Subcutaneous abdominal adipose tissue (tissue), 5 donors: ENCODE results near the gene AFDN.
"Not testable (repeated sequence)": the region's sequence is repeated elsewhere in the genome, so short reads cannot be mapped to it uniquely, and the experiment has no call there.

Experiments used
- H3K27ac ChIP-seq: one replicate; pipeline ENCODE4 v1.7.0; 2013; ENCODE audit warnings: low read depth, mild to moderate bottlenecking, inconsistent platforms, low read length, moderate library complexity
- H3K27me3 ChIP-seq, 5 donors: one replicate each; pipeline ENCODE4 v1.7.0; 2013; ENCODE audit warnings: low read length in 5 of 5, inconsistent platforms in 1 of 5; ENCODE audit not compliant: control insufficient read depth in 5 of 5, insufficient read depth in 4 of 5
- H3K36me3 ChIP-seq, 5 donors: one replicate each; pipeline ENCODE4 v1.7.0; 2013; ENCODE audit warnings: low read length in 5 of 5; ENCODE audit not compliant: control insufficient read depth in 5 of 5, insufficient read depth in 5 of 5
- H3K4me1 ChIP-seq, 5 donors: one replicate each; pipeline ENCODE4 v1.7.0; 2013; ENCODE audit warnings: low read length in 5 of 5, mild to moderate bottlenecking in 3 of 5, moderate library complexity in 1 of 5; ENCODE audit not compliant: control insufficient read depth in 5 of 5, insufficient read depth in 5 of 5
- H3K4me3 ChIP-seq, 5 donors: one replicate each; pipeline ENCODE4 v1.7.0; 2013; ENCODE audit warnings: low read length in 5 of 5, low read depth in 1 of 5
- H3K9ac ChIP-seq, 5 donors: one replicate each; pipeline ENCODE4 v1.7.0; 2013; ENCODE audit warnings: low read length in 5 of 5, mild to moderate bottlenecking in 4 of 5, moderate library complexity in 3 of 5
- H3K9me3 ChIP-seq, 5 donors: one replicate each; pipeline ENCODE4 v1.7.0; 2013; ENCODE audit warnings: low read length in 5 of 5; ENCODE audit not compliant: control insufficient read depth in 5 of 5
- donor health status: healthy.
- donor health status: healthy.
- donor health status: healthy.
- donor health status: healthy.
- donor health status: healthy.

Gene AFDN

GRCh38 chr6:167968091-167968490 is 141.4 kb downstream of the AFDN start:
- peaks cover 22 to 49% (median 48%) of the 10 kb centered on the region in 5 donors for H3K36me3 ChIP-seq

GRCh38 chr6:167970230-167970629 is 143.5 kb downstream of the AFDN start:
- peaks cover 0 to 9% (median 4%) of the 10 kb centered on the region in 5 donors for H3K4me1 ChIP-seq
- H3K36me3 ChIP-seq, result peaks cover 21 to 44% (median 41%) of the 10 kb centered on the region in 5 donors
- no peak overlapping the region for H3K27ac ChIP-seq
- H3K27me3 ChIP-seq, result no peaks in the 10 kb centered on the region
- H3K9me3 ChIP-seq, result no peaks in the 10 kb centered on the region
- no peak overlapping the region for H3K4me3 ChIP-seq
- H3K9ac ChIP-seq, result no peak overlapping the region

More at GRCh38 chr6:167968091-167968490, 141.4 kb downstream of the AFDN start:
- Histone ChIP-seq H3K27ac (no peak overlapping the region), H3K4me1 (peaks cover 0 to 18% (median 4%) of the 10 kb centered on the region in 5 donors), H3K4me3 (no peak overlapping the region), H3K27me3 (no peaks in the 10 kb centered on the region), H3K9ac (no peak overlapping the region), H3K9me3 (no peaks in the 10 kb centered on the region)

DNA sequence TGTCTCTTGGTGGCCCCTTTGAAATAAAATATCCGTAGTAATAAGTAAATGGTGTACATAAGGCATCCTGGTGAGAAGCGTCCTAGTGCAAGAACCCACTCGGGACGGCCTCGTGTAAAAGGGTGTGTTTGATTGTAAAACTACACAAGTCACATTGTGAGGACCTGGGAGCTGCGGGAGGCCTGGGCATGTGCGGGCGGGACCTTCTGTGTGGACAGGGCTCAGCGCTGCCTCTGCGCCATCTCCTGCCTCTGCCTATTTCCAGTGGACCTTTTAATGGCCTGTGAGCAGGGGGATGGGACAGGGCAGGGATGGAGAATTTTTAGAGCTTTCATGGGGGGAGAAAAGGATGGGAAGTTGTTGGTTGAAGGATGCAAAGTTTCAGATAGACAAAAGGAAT is 145.5 kb downstream of the AFDN start:
- Histone ChIP-seq H3K4me3 (no peak overlapping the region), H3K36me3 (peaks cover 18 to 31% (median 24%) of the 10 kb centered on the region in 5 donors), H3K27ac (no peak overlapping the region), H3K9ac (no peak overlapping the region), H3K9me3 (no peaks in the 10 kb centered on the region), H3K4me1 (peaks cover 0 to 5% (median 0%) of the 10 kb centered on the region in 5 donors), H3K27me3 (no peaks in the 10 kb centered on the region)

DNA sequence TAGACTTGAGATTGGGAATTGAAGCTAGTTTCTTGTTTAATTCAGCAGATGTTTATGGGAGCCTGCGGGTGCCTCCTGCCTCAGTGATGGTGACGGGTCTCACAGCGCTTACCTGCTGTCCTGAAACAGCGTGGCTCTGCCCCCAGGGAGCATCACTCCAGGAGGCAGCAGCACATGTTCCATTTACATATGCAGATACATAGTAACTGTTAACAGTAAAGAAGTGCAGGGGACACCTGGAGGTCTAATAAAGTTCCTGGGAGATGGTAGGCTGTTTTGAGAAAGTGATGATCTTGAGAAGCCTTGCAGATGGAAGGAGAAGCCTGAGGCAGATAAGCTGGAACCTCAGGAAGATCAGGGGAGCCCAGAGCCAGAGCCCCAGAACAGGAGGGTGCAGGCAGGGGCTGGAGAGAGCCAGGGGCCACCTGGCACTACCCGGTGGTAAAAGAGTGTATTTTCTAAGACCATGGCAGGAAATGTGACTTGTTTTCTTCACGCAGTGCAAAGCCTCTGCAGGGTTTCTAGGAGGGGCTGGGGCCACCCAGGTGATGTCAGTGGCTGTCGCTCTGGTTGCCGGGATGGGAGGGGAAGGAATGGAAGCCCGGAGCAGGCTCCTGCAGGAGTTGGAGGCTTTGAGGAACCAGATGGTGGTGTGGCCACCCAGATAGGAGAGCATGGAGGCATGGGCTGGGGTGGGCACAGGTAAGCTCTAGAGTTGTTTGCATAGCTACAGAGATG is 146.6 kb downstream of the AFDN start:
- no peak overlapping the region for H3K9ac ChIP-seq
- no peaks in the 10 kb centered on the region for H3K27me3 ChIP-seq
- H3K4me1 ChIP-seq, result peaks cover 0 to 5% (median 0%) of the 10 kb centered on the region in 5 donors
- H3K4me3 ChIP-seq, result no peak overlapping the region
- no peak overlapping the region for H3K27ac ChIP-seq
- peaks cover 13 to 26% (median 20%) of the 10 kb centered on the region in 5 donors for H3K36me3 ChIP-seq
- H3K9me3 ChIP-seq, result no peaks in the 10 kb centered on the region

DNA sequence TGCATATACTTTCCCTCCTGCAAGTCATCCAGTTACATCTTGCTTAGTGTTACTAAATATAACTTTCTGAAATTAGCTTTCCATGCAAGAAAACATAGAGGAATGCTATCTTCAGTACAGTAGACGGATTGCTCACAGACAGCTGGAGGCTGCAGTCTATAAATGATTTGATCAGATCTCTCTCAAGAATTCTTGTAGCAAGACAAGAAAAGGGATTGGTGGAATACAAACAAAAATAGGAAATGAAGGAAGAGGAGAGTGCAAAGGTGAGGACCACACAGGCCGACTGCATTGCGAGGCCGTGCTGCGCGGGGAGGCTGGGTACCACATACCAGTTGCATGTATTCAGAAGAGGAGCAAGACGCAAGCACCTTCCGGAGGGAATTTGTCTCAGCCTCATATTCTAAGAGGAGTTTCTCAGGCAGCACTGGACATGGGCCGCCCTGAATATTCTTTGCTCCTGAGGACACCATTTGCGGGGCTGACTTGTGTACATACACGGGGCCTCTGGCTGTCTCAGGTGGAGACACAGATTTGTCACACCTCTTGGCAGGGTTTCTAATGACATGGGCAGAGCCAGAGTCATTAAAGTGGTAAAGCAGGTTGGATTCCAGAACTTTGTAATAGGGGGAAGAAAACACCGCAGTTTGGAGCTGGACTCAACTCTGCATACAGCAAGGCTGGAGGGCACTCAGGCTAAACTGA is 148.1 kb downstream of the AFDN start:
- Histone ChIP-seq H3K27me3 (no peaks in the 10 kb centered on the region), H3K4me1 (peaks cover 0 to 5% (median 0%) of the 10 kb centered on the region in 5 donors), H3K4me3 (no peak overlapping the region), H3K27ac (no peak overlapping the region), H3K36me3 (peaks cover 5 to 16% (median 8%) of the 10 kb centered on the region in 5 donors), H3K9me3 (no peaks in the 10 kb centered on the region), H3K9ac (no peak overlapping the region)

GRCh38 chr6:167975458-167975857 is 148.7 kb downstream of the AFDN start:
- no peaks in the 10 kb centered on the region for H3K9me3 ChIP-seq
- peaks cover 0 to 12% (median 3%) of the 10 kb centered on the region in 5 donors for H3K36me3 ChIP-seq
- no peak overlapping the region for H3K9ac ChIP-seq
- H3K27ac ChIP-seq, result no peak overlapping the region
- H3K4me1 ChIP-seq, result peaks cover 0 to 5% (median 0%) of the 10 kb centered on the region in 5 donors
- H3K27me3 ChIP-seq, result no peaks in the 10 kb centered on the region
- H3K4me3 ChIP-seq, result no peak overlapping the region

DNA sequence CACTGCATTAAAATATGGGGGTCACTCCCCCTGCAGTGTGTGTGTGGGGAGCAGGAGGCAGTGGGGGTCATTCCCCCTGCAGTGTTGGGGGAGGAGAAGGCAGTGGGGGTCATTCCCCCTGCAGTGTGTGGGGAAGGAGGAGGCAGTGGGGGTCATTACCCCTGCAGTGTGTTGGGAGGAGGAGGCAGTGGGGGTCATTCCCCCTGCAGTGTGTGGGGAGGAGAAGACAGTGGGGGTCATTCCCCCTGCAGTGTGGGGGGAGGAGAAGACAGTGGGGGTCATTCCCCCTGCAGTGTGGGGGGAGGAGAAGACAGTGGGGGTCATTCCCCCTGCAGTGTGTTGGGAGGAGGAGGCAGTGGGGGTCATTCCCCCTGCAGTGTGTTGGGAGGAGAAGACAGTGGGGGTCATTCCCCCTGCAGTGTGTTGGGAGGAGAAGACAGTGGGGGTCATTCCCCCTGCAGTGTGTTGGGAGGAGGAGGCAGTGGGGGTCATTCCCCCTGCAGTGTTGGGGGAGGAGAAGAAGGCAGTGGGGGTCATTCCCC is 149.5 kb downstream of the AFDN start:
- H3K4me3 ChIP-seq, H3K36me3 ChIP-seq, H3K9ac ChIP-seq, H3K4me1 ChIP-seq, H3K27ac ChIP-seq, H3K9me3 ChIP-seq, H3K27me3 ChIP-seq: not testable (repeated sequence)

GRCh38 chr6:167976708-167977107 is 150.0 kb downstream of the AFDN start:
- peaks cover 0 to 7% (median 0%) of the 10 kb centered on the region in 5 donors for H3K36me3 ChIP-seq
- H3K9ac ChIP-seq, result no peak overlapping the region
- H3K27me3 ChIP-seq, result no peaks in the 10 kb centered on the region
- no peak overlapping the region for H3K4me3 ChIP-seq
- H3K9me3 ChIP-seq, result no peaks in the 10 kb centered on the region
- H3K4me1 ChIP-seq, result peaks cover 0 to 3% (median 0%) of the 10 kb centered on the region in 5 donors
- H3K27ac ChIP-seq, result no peak overlapping the region

DNA sequence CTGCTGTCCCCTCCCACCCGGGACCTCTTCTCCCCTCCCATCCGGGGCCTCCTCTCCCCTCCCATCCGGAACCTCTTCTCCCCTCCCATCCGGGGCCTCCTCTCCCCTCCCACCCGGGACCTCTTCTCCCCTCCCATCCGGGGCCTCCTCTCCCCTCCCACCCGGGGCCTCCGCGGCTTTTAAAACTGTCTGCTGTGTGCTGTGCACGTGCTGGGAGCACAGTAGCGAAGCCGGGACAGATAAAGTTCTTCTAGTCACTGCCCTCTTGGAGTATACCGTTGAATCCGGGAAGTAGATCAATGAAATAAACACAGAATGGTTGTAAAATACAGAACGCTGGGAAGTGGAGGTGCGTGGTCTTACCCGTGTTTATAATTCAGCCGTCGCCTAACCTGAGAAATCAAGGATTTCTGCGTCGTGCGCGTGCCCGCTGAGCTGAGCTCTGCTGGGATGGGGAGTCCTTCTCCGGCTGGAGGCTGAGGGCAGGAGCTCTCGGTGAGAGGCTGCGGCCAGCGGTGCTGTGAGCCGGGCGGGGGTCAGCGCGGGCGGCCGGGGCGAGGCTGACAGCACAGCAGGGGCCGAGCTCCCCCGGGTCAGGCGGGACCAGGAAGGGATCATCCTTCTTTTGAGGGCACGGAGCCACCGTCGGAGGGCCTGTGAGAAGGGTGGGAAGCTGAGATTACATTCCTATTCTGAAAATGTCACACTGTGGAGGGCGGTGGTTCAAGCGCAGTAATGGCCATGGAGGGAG is 151.2 kb downstream of the AFDN start:
- Histone ChIP-seq H3K9ac (no peak overlapping the region), H3K4me1 (peaks cover 0 to 3% (median 0%) of the 10 kb centered on the region in 5 donors), H3K9me3 (no peaks in the 10 kb centered on the region), H3K27ac (no peak overlapping the region), H3K36me3 (no peaks in the 10 kb centered on the region), H3K4me3 (no peak overlapping the region), H3K27me3 (no peaks in the 10 kb centered on the region)
